ENCODE measurements around the gene ARHGAP30. TPM values are rescaled to one million over a fixed set of nuclear protein-coding genes. Genes with fewer than 3 reads are reported as not detected.

The ARHGAP30 gene
- total and polyA plus RNA-seq, 2 of the 4 experiments (the other 2 are of a cell fraction) = 0.02 TPM; not detected in 1

DNA sequence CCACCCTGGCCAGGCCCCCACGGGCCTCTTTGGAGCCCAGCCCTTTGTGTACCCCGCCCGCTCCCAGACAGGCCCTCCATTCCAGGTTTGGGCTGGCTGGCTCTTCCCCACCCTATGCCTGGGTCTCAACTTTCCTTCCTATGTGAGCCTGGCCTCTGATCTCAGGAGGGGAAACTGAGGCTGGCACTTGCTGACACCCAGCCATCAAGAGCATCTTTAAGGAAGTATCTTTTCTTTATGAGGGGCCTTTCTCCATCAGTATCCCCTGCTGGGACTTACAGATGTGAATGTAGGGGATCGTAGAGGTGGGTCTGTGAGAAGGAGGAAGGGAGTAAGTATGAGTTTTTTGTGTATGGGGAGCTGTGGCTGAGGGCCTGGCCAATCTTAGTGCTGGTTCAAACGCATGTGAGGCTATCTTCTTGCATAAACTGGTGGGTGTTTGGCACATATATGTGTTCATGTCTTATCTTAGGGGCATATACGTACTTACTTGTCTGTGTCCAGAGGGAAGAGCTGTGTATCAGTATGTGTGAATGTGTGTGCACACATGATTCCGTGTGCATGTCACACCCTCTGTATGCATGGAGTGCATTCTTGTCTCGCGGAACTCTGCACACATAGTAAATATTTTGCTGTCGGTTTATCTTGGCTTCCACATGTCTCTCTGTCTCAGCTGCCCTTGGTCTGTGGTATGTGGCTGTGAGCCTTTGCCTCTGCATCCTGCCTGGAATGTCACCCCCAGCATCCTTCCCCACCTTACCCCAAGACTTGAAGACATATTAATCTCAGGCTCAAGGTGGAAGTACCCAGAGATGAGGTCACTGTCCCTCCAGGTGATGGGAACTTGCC lies 14.3 kb upstream of the ARHGAP30 start:
- ChIA-PET CTCF (interaction anchor here (1.1 to 2.1 kb wide), 3 partner anchors 13 to 14 kb away, joined by 3 to 7 read pairs (median 5); partner anchors contain the start of gene KLHDC9), POLR2A (ENCODE audit: unreplicated experiment) (no interaction called here)
- Histone ChIP-seq H2AK5ac (ENCODE audit: low read depth, low read length) (peak overlapping the region; percentile 59), H3K27me3 (ENCODE audit: control insufficient read depth, insufficient read depth, low read length) (no peaks in the 10 kb centered on the region), H3K56ac (ENCODE audit: extremely low read depth, insufficient read depth, low read length) (no peak overlapping the region), H4K91ac (ENCODE audit: insufficient read depth, low read depth, low read length) (peak overlapping the region; percentile 8), H3K79me1 (ENCODE audit: low read depth in 1 of 2, low read length in 2 of 2) (no peaks in the 10 kb centered on the region), H3K4me3 (ENCODE audit: insufficient read depth, low read depth, low read length) (no peak overlapping the region), H4K5ac (ENCODE audit: low read depth, low read length) (no peak overlapping the region), H2BK15ac (ENCODE audit: low read depth, low read length) (peak overlapping the region; percentile 22; the same call in 2 of the 3 replicates), H3K4me1 (ENCODE audit: control insufficient read depth, insufficient read depth, low read length) (peaks cover 29% of the 10 kb centered on the region), H2AFZ (replicated peaks; ENCODE audit: low read length, poor library complexity) (peak overlapping the region; percentile 92), H4K8ac (ENCODE audit: low read depth in 2 of 2, low read length in 2 of 2) (peak overlapping the region; percentile 10 to 37; a peak in 2 of 4 replicates), H3K9me1 (ENCODE audit: insufficient read depth, low read length) (peaks cover 24% of the 10 kb centered on the region), H3K23ac (ENCODE audit: low read depth, low read length) (no peak overlapping the region), H2AK9ac (replicated peaks; ENCODE audit: low read depth, low read length, poor library complexity) (peak overlapping the region; percentile 19), H4K20me1 (ENCODE audit: insufficient read depth, low read length) (no peaks in the 10 kb centered on the region), H3K9me3 (ENCODE audit: control insufficient read depth, insufficient read depth, low read length) (no peaks in the 10 kb centered on the region), H2BK120ac (ENCODE audit: low read depth, low read length) (peak overlapping the region; percentile 44; the same call in 1 of the 2 replicates), H2BK5ac (ENCODE audit: low read depth, low read length, poor library complexity, severe bottlenecking) (peak overlapping the region; percentile 50), H3K14ac (replicated peaks; ENCODE audit: low read depth, low read length) (peak overlapping the region; percentile 20), H3K4ac (ENCODE audit: low read depth, low read length) (peak overlapping the region; percentile 44), H2BK20ac (ENCODE audit: low read depth, low read length) (no peak overlapping the region), H3K9ac (ENCODE audit: low read depth, low read length) (no peak overlapping the region), H3K4me2 (ENCODE audit: low read depth, low read length) (no peak overlapping the region), H3K27ac (ENCODE audit: insufficient read depth, low read length) (no peak overlapping the region; the same call in 1 of the 2 replicates), H3K18ac (ENCODE audit: low read depth, low read length) (peak overlapping the region; percentile 11; the same call in 1 of the 2 replicates), H3K36me3 (ENCODE audit: control insufficient read depth, insufficient read depth, low read length) (no peaks in the 10 kb centered on the region)
- WGBS, 2 experiments (ENCODE audit: extremely low coverage in 2 of 2, insufficient read length in 1 of 2) = 85 to 100% methylated on average over 1 to 3 of the region's 10 CpGs
- dilution Hi-C loops (cut with HindIII; ENCODE audit: low sequenced_read_pairs, unreplicated experiment) = no loop called here
- no TSS peak for BruUV-seq (replicated peaks)
- intact Hi-C loops (cut with micrococcal nuclease) = loop anchor here (5.0 kb wide), 1 partner anchor 37 kb away; the partner anchor contains the start of gene USF1
- peak; percentile 23 for DNase-seq
- in situ Hi-C loops (cut with MboI; ENCODE audit: low sequenced_read_pairs) = no loop called here
- no peak for TF ChIP-seq CHD1 (IDR thresholded peaks at IDR 0.05; ENCODE audit: low read depth, low read length)
- no peak for TF ChIP-seq CTCF (conservative IDR thresholded peaks at IDR 0.05; ENCODE audit: low read depth, low read length)
- no peak for TF ChIP-seq MAFK (IDR thresholded peaks at IDR 0.05; ENCODE audit: low read depth, low read length)
- peak; percentile 7; the same call in 1 of the 2 replicates for ATAC-seq (ENCODE audit: low read depth)

Measured in IMR-90 (cell line).